C4-2B (cell line): ENCODE measurements around the gene TMEM218.

ENCODE experiments used
- H3K27ac ChIP-seq: fragments of 450-650 bp; 2 replicates; pipeline ENCODE4 v1.5.1; 2017
- CTCF ChIP-seq: fragments of 450-650 bp; conservative IDR thresholded peaks from 2 replicates; pipeline ENCODE4 v1.5.1; 2017; ENCODE audit warnings: mild to moderate bottlenecking
- ZFX ChIP-seq: fragments of 450-650 bp; IDR thresholded peaks from 2 replicates; pipeline ENCODE4 v1.6.1; 2017

TMEM218 gene

GRCh38 chr11:125128450-125128849, 17.0 kb upstream of the TMEM218 start:
- no peak for TF ChIP-seq CTCF
- no peak for TF ChIP-seq ZFX
- no peak overlapping the region for H3K27ac ChIP-seq

GRCh38 chr11:125124618-125124992, 13.2 kb upstream of the TMEM218 start:
- TF ChIP-seq ZFX: no peak
- no peak for TF ChIP-seq CTCF
- no peak overlapping the region for H3K27ac ChIP-seq

GRCh38 chr11:125123947-125124617, 12.7 kb upstream of the TMEM218 start:
- TF ChIP-seq CTCF: peak; percentile 87
- no peak for TF ChIP-seq ZFX
- no peak overlapping the region for H3K27ac ChIP-seq

- no peak for TF ChIP-seq CTCF
- no peak for TF ChIP-seq ZFX
- no peak overlapping the region for H3K27ac ChIP-seq
Observed at GRCh38 chr11:125123194-125123946, 11.9 kb upstream of the TMEM218 start.

GRCh38 chr11:125117429-125117828, 6.0 kb upstream of the TMEM218 start:
- no peak for TF ChIP-seq ZFX
- no peak overlapping the region for H3K27ac ChIP-seq

GRCh38 chr11:125114518-125114917, 3.1 kb upstream of the TMEM218 start:
- TF ChIP-seq CTCF (peak; percentile 57), ZFX (no peak)
- H3K27ac ChIP-seq: no peak overlapping the region

- peak overlapping the region; percentile 20; the same call in 1 of the 2 replicates for H3K27ac ChIP-seq
- TF ChIP-seq ZFX (no peak), CTCF (no peak)
Observed at GRCh38 chr11:125112208-125112604, 780 bp upstream of the TMEM218 start.
